IMR-90 (cell line): ENCODE results near the gene DCAF5. TPM values are rescaled to one million over a fixed set of nuclear protein-coding genes. Genes with fewer than 3 reads are reported as not detected.

Experiments used
- ATAC-seq: fragments of 200-7000 bp; cut with Tn5 transposase; 2 replicates; pipeline ENCODE4 v1.9.1; 2020; ENCODE audit warnings: low read depth, mild to moderate bottlenecking, moderate library complexity
- BruUV-seq: library from RNA; stranded (reverse); fragments of 400-500 nt; replicated peaks from 2 replicates; lab custom pipeline; 2021; lab: Mats Ljungman, UMichigan
- CTCF ChIA-PET: fragments of 300-600 bp; formaldehyde crosslinking; extraction: SDS; loops from one replicate; lab custom pipeline; 2021; ENCODE audit warnings: antibody characterized with exemption; lab: Yijun Ruan, JAX
- POLR2A ChIA-PET: fragments of 300-600 bp; sonication (Branson Sonifier 250); formaldehyde crosslinking; loops from one replicate; lab custom pipeline; 2022; ENCODE audit warnings: antibody characterized with exemption; ENCODE audit not compliant: unreplicated experiment; lab: Charles Lee
- DNase-seq: peaks from one replicate; pipeline ENCODE4 v3.0.0; 2013
- H2AFZ ChIP-seq: replicated peaks from 2 replicates; pipeline ENCODE3; 2013; ENCODE audit warnings: low read length, mild to moderate bottlenecking; ENCODE audit not compliant: poor library complexity
- H2AK5ac ChIP-seq: 2 replicates; pipeline ENCODE4 v1.6.1; 2013; ENCODE audit warnings: low read depth, low read length, inconsistent platforms
- H2AK9ac ChIP-seq: replicated peaks from 2 replicates; pipeline ENCODE3; 2013; ENCODE audit warnings: mild to moderate bottlenecking, low read depth, low read length, moderate library complexity; ENCODE audit not compliant: poor library complexity
- H2BK120ac ChIP-seq: 2 replicates; pipeline ENCODE4 v1.6.1; 2013; ENCODE audit warnings: low read depth, low read length, inconsistent platforms
- H2BK15ac ChIP-seq: 3 replicates; pipeline ENCODE4 v1.6.1; 2013; ENCODE audit warnings: low read depth, low read length, inconsistent platforms
- H2BK20ac ChIP-seq: 2 replicates; pipeline ENCODE4 v1.6.1; 2013; ENCODE audit warnings: low read depth, mild to moderate bottlenecking, inconsistent platforms, low read length, moderate library complexity
- H2BK5ac ChIP-seq: 2 replicates; pipeline ENCODE4 v1.6.1; 2013; ENCODE audit warnings: mild to moderate bottlenecking, low read depth, low read length, inconsistent platforms; ENCODE audit not compliant: poor library complexity, severe bottlenecking
- H3K14ac ChIP-seq: replicated peaks from 2 replicates; pipeline ENCODE4 v1.6.1; 2013; ENCODE audit warnings: low read depth, low read length, inconsistent platforms
- H3K18ac ChIP-seq: 2 replicates; pipeline ENCODE4 v1.6.1; 2013; ENCODE audit warnings: low read depth, low read length, control low read depth
- H3K23ac ChIP-seq: 2 replicates; pipeline ENCODE4 v1.6.1; 2013; ENCODE audit warnings: low read depth, low read length, inconsistent platforms
- H3K27ac ChIP-seq: 2 replicates; pipeline ENCODE4 v1.5.1; 2013; ENCODE audit warnings: mild to moderate bottlenecking, control low read depth, low read length; ENCODE audit not compliant: insufficient read depth
- H3K27me3 ChIP-seq: 2 replicates; pipeline ENCODE4 v1.6.1; 2013; ENCODE audit warnings: low read length; ENCODE audit not compliant: control insufficient read depth, insufficient read depth
- H3K36me3 ChIP-seq: 2 replicates; pipeline ENCODE4 v1.6.1; 2013; ENCODE audit warnings: low read length, mixed read lengths; ENCODE audit not compliant: control insufficient read depth, insufficient read depth
- H3K4ac ChIP-seq: 2 replicates; pipeline ENCODE4 v1.6.1; 2013; ENCODE audit warnings: low read depth, low read length, inconsistent platforms
- H3K4me1 ChIP-seq: 2 replicates; pipeline ENCODE4 v1.6.1; 2013; ENCODE audit warnings: low read length, mixed read lengths; ENCODE audit not compliant: control insufficient read depth, insufficient read depth
- H3K4me2 ChIP-seq: 2 replicates; pipeline ENCODE4 v1.6.1; 2013; ENCODE audit warnings: low read depth, mild to moderate bottlenecking, control low read depth, low read length, moderate library complexity
- H3K4me3 ChIP-seq: 2 replicates; pipeline ENCODE4 v1.5.1; 2013; ENCODE audit warnings: low read depth, mild to moderate bottlenecking, control low read depth, low read length, moderate library complexity; ENCODE audit not compliant: insufficient read depth
- H3K56ac ChIP-seq: 2 replicates; pipeline ENCODE4 v1.6.1; 2013; ENCODE audit warnings: low read length, inconsistent platforms; ENCODE audit not compliant: insufficient read depth; ENCODE audit errors: extremely low read depth
- H3K79me1 ChIP-seq, 2 experiments: 2 replicates each; pipeline ENCODE4 v1.6.1; 2013; ENCODE audit warnings: low read length in 2 of 2, inconsistent platforms in 1 of 2, low read depth in 1 of 2
- H3K9ac ChIP-seq: 2 replicates; pipeline ENCODE4 v1.6.1; 2013; ENCODE audit warnings: low read depth, low read length, control low read depth
- H3K9me1 ChIP-seq: 2 replicates; pipeline ENCODE4 v1.6.1; 2013; ENCODE audit warnings: low read length, inconsistent platforms; ENCODE audit not compliant: insufficient read depth
- H3K9me3 ChIP-seq: 2 replicates; pipeline ENCODE4 v1.6.1; 2013; ENCODE audit warnings: low read length; ENCODE audit not compliant: control insufficient read depth, insufficient read depth
- H4K20me1 ChIP-seq: 2 replicates; pipeline ENCODE4 v1.6.1; 2013; ENCODE audit warnings: low read length, inconsistent platforms; ENCODE audit not compliant: insufficient read depth
- H4K5ac ChIP-seq: 2 replicates; pipeline ENCODE4 v1.6.1; 2013; ENCODE audit warnings: mild to moderate bottlenecking, low read depth, low read length, control low read depth
- H4K8ac ChIP-seq, 2 experiments: 2 replicates each; pipeline ENCODE4 v1.6.1; 2013; ENCODE audit warnings: low read depth in 2 of 2, low read length in 2 of 2, control low read depth in 1 of 2, inconsistent platforms in 1 of 2
- H4K91ac ChIP-seq: 2 replicates; pipeline ENCODE4 v1.6.1; 2013; ENCODE audit warnings: low read depth, low read length, inconsistent platforms; ENCODE audit not compliant: insufficient read depth
- CTCF ChIP-seq: conservative IDR thresholded peaks from 2 replicates; pipeline ENCODE4 v1.5.1; 2012; ENCODE audit warnings: mild to moderate bottlenecking, low read depth, low read length, improper control_type of control experiment
- whole genome bisulfite sequencing, 2 experiments: methylation state at CpG; one replicate each; pipeline versions ENCODE4 v1.1.5 to v1.1.7; 2013; ENCODE audit warnings: missing lambda C conversion rate in 2 of 2; ENCODE audit not compliant: insufficient read length in 1 of 2; ENCODE audit errors: extremely low coverage in 2 of 2; 5-methylcytosine and 5-hydroxymethylcytosine counted together
- dilution Hi-C: fragments of 300-500 bp; cut with HindIII; formaldehyde crosslinking; loops from one replicate; pipeline ENCODE4 v1.14.3; 2018; ENCODE audit warnings: low sequenced_read_pairs; ENCODE audit not compliant: unreplicated experiment
- in situ Hi-C: fragments of 300-500 bp; cut with MboI; formaldehyde crosslinking; loops from 3 replicates; pipeline ENCODE4 v1.14.3; 2019; ENCODE audit warnings: low sequenced_read_pairs, inconsistent platforms, mixed read lengths
- intact Hi-C: fragments of 100-400 bp; cut with micrococcal nuclease; formaldehyde crosslinking; loops from 2 replicates; pipeline ENCODE4 v1.10.0; 2022
- polyA plus RNA-seq, 3 experiments: library from polyadenylated mRNA; depleted of rRNA; stranded (reverse); fragments of >200 nt; gene quantifications; 2 replicates each; pipeline ENCODE4 v1.2.3, GENCODE V29; 2012; ENCODE audit warnings: low replicate concordance in 1 of 3
- total RNA-seq: library from RNA; depleted of rRNA; stranded (reverse); fragments of >200 nt; gene quantifications from 2 replicates; pipeline ENCODE4 v1.2.3, GENCODE V29; 2012

DCAF5 gene
- total and polyA plus RNA-seq, 2 of the 4 experiments (the other 2 are of a cell fraction): 17.6 to 30.4 TPM

DNA sequence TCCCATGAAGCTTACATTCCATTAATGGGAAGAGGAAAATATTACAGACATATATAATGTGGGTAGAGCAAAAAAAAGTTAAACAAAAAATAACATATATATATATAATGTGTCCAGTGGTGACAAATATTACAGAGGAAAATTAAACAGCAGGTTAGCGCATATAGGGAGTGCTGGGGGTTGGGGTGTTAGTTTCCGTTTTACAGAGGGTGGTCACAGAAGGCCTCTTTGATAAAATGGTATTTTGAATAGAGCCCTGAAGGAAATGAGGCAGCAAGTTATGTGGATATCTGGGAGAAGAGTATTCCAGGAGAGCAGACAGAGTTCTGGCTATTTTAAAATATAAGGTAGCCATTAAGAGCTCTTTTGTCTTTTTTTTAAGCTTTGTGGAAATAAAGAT, 73.2 kb downstream of the DCAF5 start:
- 67% methylated on average over 2 of the region's 2 CpGs; no CpG with 5 or more reads in 1 of the 2 experiments for WGBS, 2 experiments
- ChIA-PET CTCF (interaction anchor here (0.6 to 1.2 kb wide), 2 partner anchors 11 to 22 kb away, joined by 3 to 4 read pairs; no protein-coding TSS in a partner anchor), POLR2A (interaction anchor here (1.9 kb wide), 1 partner anchor 102 kb away, joined by 9 read pairs; no protein-coding TSS in a partner anchor)
- H3K56ac ChIP-seq: peak overlapping the region; percentile 99
- intact Hi-C loops: loop anchor here (1.0 kb wide), 3 partner anchors 10 to 100 kb away; partner anchors contain the start of gene ACTN1
- H3K36me3 ChIP-seq: peaks cover 13% of the 10 kb centered on the region
- peak overlapping the region; percentile 52; the same call in 1 of the 2 replicates for H3K9ac ChIP-seq
- peak overlapping the region; percentile 67 for H4K5ac ChIP-seq
- H2BK20ac ChIP-seq: peak overlapping the region; percentile 94
- in situ Hi-C loops: loop anchor here (5.0 kb wide), 1 partner anchor 97 kb away; no protein-coding TSS in a partner anchor
- TF ChIP-seq CTCF: no peak
- H4K91ac ChIP-seq: peak overlapping the region; percentile 98; the same call in 1 of the 2 replicates
- H2BK15ac ChIP-seq: peak overlapping the region; percentile 85; the same call in 2 of the 3 replicates
- H2BK120ac ChIP-seq: peak overlapping the region; percentile 97
- BruUV-seq: no TSS peak
- peaks cover 3% of the 10 kb centered on the region; the same call in 1 of the 2 replicates for H4K20me1 ChIP-seq
- H2AFZ ChIP-seq: no peak overlapping the region
- peak overlapping the region; percentile 97 for H3K18ac ChIP-seq
- H3K4me2 ChIP-seq: no peak overlapping the region; the same call in 1 of the 2 replicates
- peak overlapping the region; percentile 99 for H3K14ac ChIP-seq
- H2AK9ac ChIP-seq: no peak overlapping the region
- H3K4me1 ChIP-seq: peaks cover 13% of the 10 kb centered on the region
- peaks cover 11% of the 10 kb centered on the region for H3K9me1 ChIP-seq
- peak overlapping the region; percentile 90; the same call in 1 of the 2 replicates for H2AK5ac ChIP-seq
- dilution Hi-C loops: no loop called here
- peak overlapping the region; percentile 99; the same call in 1 of the 2 replicates for H3K23ac ChIP-seq
- peaks cover 24 to 50% of the 10 kb centered on the region in 2 experiments for H3K79me1 ChIP-seq
- ATAC-seq: no peak
- H3K9me3 ChIP-seq: no peaks in the 10 kb centered on the region
- H3K4ac ChIP-seq: peak overlapping the region; percentile 99
- H4K8ac ChIP-seq: peak overlapping the region; percentile 73 to 98
- no peak overlapping the region for H3K4me3 ChIP-seq
- DNase-seq: no peak
- peak overlapping the region; percentile 97 for H2BK5ac ChIP-seq
- H3K27me3 ChIP-seq: no peaks in the 10 kb centered on the region
- peak overlapping the region; percentile 99 for H3K27ac ChIP-seq
